ENCODE measurements around the gene STAB2. TPM values are rescaled to one million over a fixed set of nuclear protein-coding genes. Genes with fewer than 3 reads are reported as not detected.

Gene STAB2
- total RNA-seq, 4 donors from 2014 or later: 0.53 to 0.83 (median 0.69) TPM

- no peak overlapping the region for H3K27ac ChIP-seq
- no peaks in the 10 kb centered on the region for H3K9me3 ChIP-seq
- H3K4me3 ChIP-seq: no peak overlapping the region
- DNase-seq: no peak
- H3K27me3 ChIP-seq: no peaks in the 10 kb centered on the region
- H3K4me1 ChIP-seq: no peaks in the 10 kb centered on the region
- H3K36me3 ChIP-seq: no peaks in the 10 kb centered on the region
- TF ChIP-seq CTCF (IDR thresholded peaks at IDR 0.05): no peak
- TF ChIP-seq POLR2A (IDR thresholded peaks at IDR 0.05): no peak
Observed at GRCh38 chr12:103710544-103710943, 123.5 kb downstream of the STAB2 start.

- TF ChIP-seq CTCF (IDR thresholded peaks at IDR 0.05) (no peak), POLR2A (IDR thresholded peaks at IDR 0.05) (no peak)
- no peaks in the 10 kb centered on the region for H3K9me3 ChIP-seq
- no peaks in the 10 kb centered on the region for H3K36me3 ChIP-seq
Observed at GRCh38 chr12:103712216-103712615, 125.1 kb downstream of the STAB2 start.

GRCh38 chr12:103715494-103715893 is 128.4 kb downstream of the STAB2 start:
- no peaks in the 10 kb centered on the region for H3K36me3 ChIP-seq
- H3K27me3 ChIP-seq: no peaks in the 10 kb centered on the region
- no peaks in the 10 kb centered on the region for H3K4me1 ChIP-seq
- DNase-seq: no peak
- TF ChIP-seq CTCF (IDR thresholded peaks at IDR 0.05): no peak
- no peak for TF ChIP-seq POLR2A (IDR thresholded peaks at IDR 0.05)
- H3K9me3 ChIP-seq: no peaks in the 10 kb centered on the region
- H3K4me3 ChIP-seq: no peak overlapping the region
- H3K27ac ChIP-seq: no peak overlapping the region

More at GRCh38 chr12:103712216-103712615, 125.1 kb downstream of the STAB2 start:
- Histone ChIP-seq H3K4me3 (no peak overlapping the region), H3K27ac (no peak overlapping the region), H3K27me3 (no peaks in the 10 kb centered on the region), H3K4me1 (no peaks in the 10 kb centered on the region)
- DNase-seq: no peak

- H3K4me1 ChIP-seq: no peaks in the 10 kb centered on the region
- no peaks in the 10 kb centered on the region for H3K9me3 ChIP-seq
- H3K27me3 ChIP-seq: no peaks in the 10 kb centered on the region
- H3K4me3 ChIP-seq: no peak overlapping the region
- DNase-seq: no peak
- no peak overlapping the region for H3K27ac ChIP-seq
- TF ChIP-seq POLR2A (IDR thresholded peaks at IDR 0.05): no peak
- TF ChIP-seq CTCF (IDR thresholded peaks at IDR 0.05): no peak
- no peaks in the 10 kb centered on the region for H3K36me3 ChIP-seq
Observed at GRCh38 chr12:103716517-103717196, 129.6 kb downstream of the STAB2 start.

GRCh38 chr12:103725398-103725797 is 138.3 kb downstream of the STAB2 start:
- no peak for DNase-seq
- Histone ChIP-seq H3K27me3 (no peaks in the 10 kb centered on the region), H3K4me1 (no peaks in the 10 kb centered on the region), H3K4me3 (no peak overlapping the region), H3K36me3 (no peaks in the 10 kb centered on the region), H3K27ac (no peak overlapping the region), H3K9me3 (no peaks in the 10 kb centered on the region)
- TF ChIP-seq POLR2A (IDR thresholded peaks at IDR 0.05): no peak
- TF ChIP-seq CTCF (IDR thresholded peaks at IDR 0.05): no peak
